Measurements from ENCODE around the gene DMP1. TPM values are rescaled to one million over a fixed set of nuclear protein-coding genes. Genes with fewer than 3 reads are reported as not detected.

Gene DMP1, protein sequence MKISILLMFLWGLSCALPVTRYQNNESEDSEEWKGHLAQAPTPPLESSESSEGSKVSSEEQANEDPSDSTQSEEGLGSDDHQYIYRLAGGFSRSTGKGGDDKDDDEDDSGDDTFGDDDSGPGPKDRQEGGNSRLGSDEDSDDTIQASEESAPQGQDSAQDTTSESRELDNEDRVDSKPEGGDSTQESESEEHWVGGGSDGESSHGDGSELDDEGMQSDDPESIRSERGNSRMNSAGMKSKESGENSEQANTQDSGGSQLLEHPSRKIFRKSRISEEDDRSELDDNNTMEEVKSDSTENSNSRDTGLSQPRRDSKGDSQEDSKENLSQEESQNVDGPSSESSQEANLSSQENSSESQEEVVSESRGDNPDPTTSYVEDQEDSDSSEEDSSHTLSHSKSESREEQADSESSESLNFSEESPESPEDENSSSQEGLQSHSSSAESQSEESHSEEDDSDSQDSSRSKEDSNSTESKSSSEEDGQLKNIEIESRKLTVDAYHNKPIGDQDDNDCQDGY
- not detected in 2 replicates for total RNA-seq
- long read RNA-seq = 0 reads

DNA sequence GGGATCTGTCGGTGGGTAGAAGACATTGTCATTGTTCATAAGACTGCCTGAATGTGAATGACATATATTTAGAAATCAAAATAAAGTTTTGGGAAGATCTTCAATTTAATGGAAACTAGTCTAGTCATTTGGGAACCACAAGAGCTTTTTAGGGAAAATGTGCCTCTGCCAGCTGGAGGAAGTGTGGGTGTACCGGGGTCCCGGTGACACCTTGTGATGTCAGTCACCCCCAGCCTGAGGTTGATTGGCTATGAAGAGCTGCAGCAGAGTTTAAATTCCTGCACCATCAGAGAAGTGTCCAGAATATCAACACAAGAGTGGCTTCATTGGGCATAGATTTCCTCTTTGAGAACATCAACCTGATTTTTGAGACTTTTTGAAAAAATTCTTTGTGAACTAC, at the start of gene DMP1:
TSS of gene DMP1 (plus strand) at position 301 of the 400 bp plus-strand sequence. CDS start 6,213 bp downstream, outside the sequence.
- no peak for DNase-seq (ENCODE audit: extremely low spot score, unreplicated experiment)
- Mint-ChIP-seq H3K9me3 (ENCODE audit: unreplicated experiment) (no peaks in the 10 kb centered on the region), H3K4me3 (ENCODE audit: unreplicated experiment) (no peak within 1 kb of the TSS), H3K36me3 (ENCODE audit: unreplicated experiment) (no peaks in the 10 kb centered on the region), H3K27me3 (ENCODE audit: unreplicated experiment) (no peaks in the 10 kb centered on the region), H3K27ac (ENCODE audit: unreplicated experiment) (no peak within 1 kb of the TSS), H3K4me1 (ENCODE audit: unreplicated experiment) (no peaks in the 10 kb centered on the region)
- TF ChIP-seq, protein P1, sequence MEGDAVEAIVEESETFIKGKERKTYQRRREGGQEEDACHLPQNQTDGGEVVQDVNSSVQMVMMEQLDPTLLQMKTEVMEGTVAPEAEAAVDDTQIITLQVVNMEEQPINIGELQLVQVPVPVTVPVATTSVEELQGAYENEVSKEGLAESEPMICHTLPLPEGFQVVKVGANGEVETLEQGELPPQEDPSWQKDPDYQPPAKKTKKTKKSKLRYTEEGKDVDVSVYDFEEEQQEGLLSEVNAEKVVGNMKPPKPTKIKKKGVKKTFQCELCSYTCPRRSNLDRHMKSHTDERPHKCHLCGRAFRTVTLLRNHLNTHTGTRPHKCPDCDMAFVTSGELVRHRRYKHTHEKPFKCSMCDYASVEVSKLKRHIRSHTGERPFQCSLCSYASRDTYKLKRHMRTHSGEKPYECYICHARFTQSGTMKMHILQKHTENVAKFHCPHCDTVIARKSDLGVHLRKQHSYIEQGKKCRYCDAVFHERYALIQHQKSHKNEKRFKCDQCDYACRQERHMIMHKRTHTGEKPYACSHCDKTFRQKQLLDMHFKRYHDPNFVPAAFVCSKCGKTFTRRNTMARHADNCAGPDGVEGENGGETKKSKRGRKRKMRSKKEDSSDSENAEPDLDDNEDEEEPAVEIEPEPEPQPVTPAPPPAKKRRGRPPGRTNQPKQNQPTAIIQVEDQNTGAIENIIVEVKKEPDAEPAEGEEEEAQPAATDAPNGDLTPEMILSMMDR (IDR thresholded peaks at IDR 0.05) = no peak

DNA sequence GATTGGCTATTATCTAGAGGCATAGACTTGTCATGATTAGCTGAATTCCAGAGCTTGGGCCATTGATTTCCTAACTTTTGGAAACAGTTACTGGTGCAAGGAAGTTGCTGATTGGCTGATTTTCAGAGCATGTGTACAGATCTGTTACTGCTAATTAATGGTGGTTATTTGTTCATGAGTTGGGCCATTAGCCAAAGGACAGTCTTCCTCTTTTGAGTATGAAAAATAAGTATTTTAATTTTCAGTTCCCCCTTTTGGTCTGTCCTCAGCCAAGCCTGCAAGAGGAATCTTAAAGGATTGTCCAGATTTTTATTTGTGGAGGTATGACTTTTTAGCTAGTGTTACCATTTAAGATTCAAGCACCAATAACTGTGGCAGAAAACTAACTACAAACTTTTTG, 48.7 kb upstream of the DMP1 start:
- no peak for DNase-seq (ENCODE audit: extremely low spot score, unreplicated experiment)
- no peak overlapping the region for H3K27ac Mint-ChIP-seq (ENCODE audit: unreplicated experiment)

DNA sequence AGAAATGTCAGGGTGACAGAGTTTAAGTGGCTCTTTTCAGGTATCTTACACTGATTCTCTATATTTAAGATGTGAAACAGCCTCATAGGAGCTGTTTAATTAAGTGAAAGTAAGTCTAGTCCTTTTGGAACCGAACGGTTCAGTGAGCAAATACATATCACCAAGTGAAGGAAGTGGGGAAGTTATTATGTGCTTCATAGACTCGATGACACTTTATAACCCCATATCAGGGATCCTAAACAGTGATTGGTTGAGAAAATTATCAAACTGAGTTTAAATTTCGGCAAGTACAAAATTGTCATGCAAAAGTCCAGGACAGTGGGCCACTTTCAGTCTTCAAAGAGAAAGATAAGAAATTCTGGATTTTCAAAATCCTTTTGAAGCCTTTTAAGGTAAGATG, 41.9 kb upstream of the DMP1 start, which contains the start of gene DSPP:
TSS of gene DSPP (plus strand) at position 301 of the 400 bp plus-strand sequence. CDS start 2,380 bp downstream, outside the sequence.
- TF ChIP-seq, protein P1 (IDR thresholded peaks at IDR 0.05) = no peak
- Mint-ChIP-seq H3K4me1 (ENCODE audit: unreplicated experiment) (no peaks in the 10 kb centered on the region), H3K27ac (ENCODE audit: unreplicated experiment) (no peak within 1 kb of the TSS), H3K9me3 (ENCODE audit: unreplicated experiment) (no peaks in the 10 kb centered on the region), H3K4me3 (ENCODE audit: unreplicated experiment) (no peak within 1 kb of the TSS), H3K36me3 (ENCODE audit: unreplicated experiment) (no peaks in the 10 kb centered on the region), H3K27me3 (ENCODE audit: unreplicated experiment) (peaks cover 17% of the 10 kb centered on the region)
- no peak for DNase-seq (ENCODE audit: extremely low spot score, unreplicated experiment)

More for the DNA sequence above, 48.7 kb upstream of the DMP1 start:
- H3K27me3 Mint-ChIP-seq (ENCODE audit: unreplicated experiment) = peaks cover 38% of the 10 kb centered on the region
- H3K4me1 Mint-ChIP-seq (ENCODE audit: unreplicated experiment) = no peaks in the 10 kb centered on the region
- peaks cover under 1% of the 10 kb centered on the region for H3K36me3 Mint-ChIP-seq (ENCODE audit: unreplicated experiment)
- peaks cover 15% of the 10 kb centered on the region for H3K9me3 Mint-ChIP-seq (ENCODE audit: unreplicated experiment)
- TF ChIP-seq, protein P1 (IDR thresholded peaks at IDR 0.05) = no peak
- H3K4me3 Mint-ChIP-seq (ENCODE audit: unreplicated experiment) = no peak overlapping the region

DNA sequence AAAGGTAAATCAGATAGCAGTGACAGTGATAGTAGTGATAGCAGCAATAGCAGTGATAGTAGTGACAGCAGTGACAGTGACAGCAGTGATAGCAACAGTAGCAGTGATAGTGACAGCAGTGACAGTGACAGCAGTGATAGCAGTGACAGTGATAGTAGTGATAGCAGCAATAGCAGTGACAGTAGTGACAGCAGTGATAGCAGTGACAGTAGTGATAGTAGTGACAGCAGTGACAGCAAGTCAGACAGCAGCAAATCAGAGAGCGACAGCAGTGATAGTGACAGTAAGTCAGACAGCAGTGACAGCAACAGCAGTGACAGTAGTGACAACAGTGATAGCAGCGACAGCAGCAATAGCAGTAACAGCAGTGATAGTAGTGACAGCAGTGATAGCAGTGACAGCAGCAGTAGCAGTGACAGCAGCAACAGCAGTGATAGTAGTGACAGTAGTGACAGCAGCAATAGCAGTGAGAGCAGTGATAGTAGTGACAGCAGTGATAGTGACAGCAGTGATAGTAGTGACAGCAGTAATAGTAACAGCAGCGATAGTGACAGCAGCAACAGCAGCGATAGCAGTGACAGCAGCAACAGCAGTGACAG, 35.7 kb upstream of the DMP1 start:
- DNase-seq (ENCODE audit: extremely low spot score, unreplicated experiment) = no peak

More for the DNA sequence above, 35.7 kb upstream of the DMP1 start:
- Mint-ChIP-seq H3K27ac (ENCODE audit: unreplicated experiment) (no peak overlapping the region), H3K36me3 (ENCODE audit: unreplicated experiment) (no peaks in the 10 kb centered on the region), H3K4me1 (ENCODE audit: unreplicated experiment) (no peaks in the 10 kb centered on the region), H3K27me3 (ENCODE audit: unreplicated experiment) (peaks cover 34% of the 10 kb centered on the region), H3K4me3 (ENCODE audit: unreplicated experiment) (no peak overlapping the region), H3K9me3 (ENCODE audit: unreplicated experiment) (no peaks in the 10 kb centered on the region)
- TF ChIP-seq, protein P1 (IDR thresholded peaks at IDR 0.05) = no peak
